Tibial nerve (tissue), 4 donors: ENCODE measurements around the gene HK3.

ENCODE experiments used
- CTCF ChIP-seq, 5 experiments: fragments of 200-600 bp in 3 of 5; fragments of 450-650 bp in 2 of 5; sonication (generic) in 3 of 5; IDR thresholded peaks; one replicate each; pipeline ENCODE4 v1.5.1; 2016 to 2019; ENCODE audit warnings: antibody characterized with exemption in 5 of 5, mild to moderate bottlenecking in 3 of 5, moderate library complexity in 2 of 5
- EP300 ChIP-seq, 2 donors: sonication (generic); formaldehyde crosslinking; IDR thresholded peaks; one replicate each; pipeline ENCODE4 v1.6.1; 2017; ENCODE audit warnings: antibody characterized with exemption in 2 of 2, mild to moderate bottlenecking in 1 of 2
- POLR2A ChIP-seq, 2 donors: fragments of 450-650 bp; IDR thresholded peaks; one replicate each; pipeline ENCODE4 v1.6.1; 2017; ENCODE audit warnings: antibody characterized with exemption in 2 of 2, mild to moderate bottlenecking in 2 of 2, moderate library complexity in 2 of 2

GRCh38 chr5:176918613-176919012 lies 19.5 kb upstream of the HK3 start:
- TF ChIP-seq CTCF (IDR thresholded peaks at IDR 0.05) (no peak), EP300 (IDR thresholded peaks at IDR 0.05) (no peak), POLR2A (IDR thresholded peaks at IDR 0.05) (no peak)
